Sigmoid colon (tissue), 7 donors: Measurements from ENCODE around the gene PTPN6. TPM values are rescaled to one million over a fixed set of nuclear protein-coding genes. Genes with fewer than 3 reads are reported as not detected.

Experiments used
- DNase-seq: peaks from one replicate; pipeline ENCODE4 v3.0.0-alpha.2; 2019
- H3K27ac ChIP-seq, 4 donors: fragments of 200-600 bp; sonication (generic); one replicate each; pipeline ENCODE4 v1.5.1; 2016 to 2019; ENCODE audit warnings: mild to moderate bottlenecking in 1 of 4
- H3K27me3 ChIP-seq, 3 donors: fragments of 200-600 bp; sonication (generic); one replicate each; pipeline ENCODE4 v1.5.1; 2019; ENCODE audit warnings: mild to moderate bottlenecking in 1 of 3
- H3K36me3 ChIP-seq, 4 donors: fragments of 200-600 bp; sonication (generic); one replicate each; pipeline ENCODE4 v1.5.1; 2016 to 2019
- H3K4me1 ChIP-seq, 4 donors: fragments of 200-600 bp; sonication (generic); one replicate each; pipeline ENCODE4 v1.5.1; 2017 to 2019
- H3K4me3 ChIP-seq, 4 donors: fragments of 200-600 bp; sonication (generic); one replicate each; pipeline ENCODE4 v1.5.1; 2017 to 2019; ENCODE audit warnings: mild to moderate bottlenecking in 2 of 4, moderate library complexity in 1 of 4
- H3K9me3 ChIP-seq, 4 donors: fragments of 200-600 bp in 3 of 4; sonication (generic) in 3 of 4; one replicate each; pipeline versions ENCODE4 v1.5.1 to v1.6.1; 2013 to 2019
- CTCF ChIP-seq, 4 experiments: fragments of 450-650 bp in 3 of 4; fragments of 200-600 bp in 1 of 4; IDR thresholded peaks; one replicate each; pipeline ENCODE4 v1.5.1; 2016 to 2019; ENCODE audit warnings: antibody characterized with exemption in 4 of 4, mild to moderate bottlenecking in 3 of 4, moderate library complexity in 2 of 4
- EP300 ChIP-seq, 4 donors: sonication (generic); formaldehyde crosslinking; IDR thresholded peaks; one replicate each; pipeline ENCODE4 v1.6.1; 2017; ENCODE audit warnings: antibody characterized with exemption in 4 of 4
- POLR2A ChIP-seq, 2 donors: fragments of 450-650 bp; IDR thresholded peaks; one replicate each; pipeline ENCODE4 v1.6.1; 2016; ENCODE audit warnings: antibody characterized with exemption in 2 of 2, mild to moderate bottlenecking in 2 of 2, moderate library complexity in 2 of 2
- POLR2AphosphoS5 ChIP-seq, 4 donors: sonication (generic); formaldehyde crosslinking; IDR thresholded peaks; one replicate each; pipeline ENCODE4 v1.6.1; 2017; ENCODE audit warnings: antibody characterized with exemption in 4 of 4
- WGBS, 2 donors: extraction: QIAGEN DNeasy Blood & Tissue Kit; methylation state at CpG; one replicate each; pipeline ENCODE4 v1.1.7; 2013; 5-methylcytosine and 5-hydroxymethylcytosine counted together
- intact Hi-C: fragments of 100-400 bp; cut with DNase I; formaldehyde crosslinking; loops from one replicate; pipeline ENCODE4 v1.15.1; 2023
- polyA plus RNA-seq, 3 donors: library from polyadenylated mRNA; stranded (reverse); fragments of 200-250 nt; gene quantifications; one replicate each; pipeline ENCODE4 v1.2.3, GENCODE V29; 2013
- total RNA-seq, 4 donors: library from RNA; depleted of rRNA; stranded (reverse); fragments of >200 nt; gene quantifications; one replicate each; pipeline ENCODE4 v1.1.0, GENCODE V29; 2016
- donor health status: healthy with polysubstance abuse.
- donor health status: Bipolar disorder and iron deficiency.
- donor health status: healthy.

The PTPN6 gene
- total and polyA plus RNA-seq, 7 donors: 5.3 to 92.4 (median 13.6) TPM

GRCh38 chr12:6965714-6966113, 14.6 kb downstream of the PTPN6 start:
- TF ChIP-seq POLR2A (IDR thresholded peaks at IDR 0.05): no peak
- no peak for TF ChIP-seq EP300 (IDR thresholded peaks at IDR 0.05)
- no peak for TF ChIP-seq CTCF (IDR thresholded peaks at IDR 0.05)
- TF ChIP-seq POLR2AphosphoS5 (IDR thresholded peaks at IDR 0.05): no peak
- no peak overlapping the region for H3K4me3 ChIP-seq
- H3K27ac ChIP-seq: peak overlapping the region; percentile 81 to 86 (median 82)
- DNase-seq: no peak
- 36 to 71% methylated on average over 4 of the region's 4 CpGs for WGBS, 2 donors
- intact Hi-C loops: loop anchor here (1.0 to 2.0 kb wide), 3 partner anchors 21 to 97 kb away; partner anchors contain the start of gene C12orf57
- no peaks in the 10 kb centered on the region for H3K9me3 ChIP-seq
- H3K36me3 ChIP-seq: peaks cover 32 to 40% (median 35%) of the 10 kb centered on the region in 4 donors
- H3K4me1 ChIP-seq: peaks cover 0 to 53% (median 43%) of the 10 kb centered on the region in 4 donors
- no peaks in the 10 kb centered on the region for H3K27me3 ChIP-seq

- H3K9me3 ChIP-seq: no peaks in the 10 kb centered on the region
- intact Hi-C loops: no loop called here
- no peak for TF ChIP-seq CTCF (IDR thresholded peaks at IDR 0.05)
- TF ChIP-seq EP300 (IDR thresholded peaks at IDR 0.05): no peak
- TF ChIP-seq POLR2A (IDR thresholded peaks at IDR 0.05): no peak
- TF ChIP-seq POLR2AphosphoS5 (IDR thresholded peaks at IDR 0.05): no peak
- no peaks in the 10 kb centered on the region for H3K27me3 ChIP-seq
- H3K4me3 ChIP-seq: no peak overlapping the region
- 46 to 73% methylated on average over 7 of the region's 7 CpGs for WGBS, 2 donors
- H3K36me3 ChIP-seq: peaks cover 32 to 40% (median 35%) of the 10 kb centered on the region in 4 donors
- H3K27ac ChIP-seq: no peak overlapping the region
- DNase-seq: no peak
- H3K4me1 ChIP-seq: peaks cover 0 to 49% (median 40%) of the 10 kb centered on the region in 4 donors
Observed at GRCh38 chr12:6966351-6966750, 15.2 kb downstream of the PTPN6 start.

GRCh38 chr12:6967651-6968100, 16.5 kb downstream of the PTPN6 start:
- DNase-seq: no peak
- Histone ChIP-seq H3K36me3 (peaks cover 32 to 40% (median 35%) of the 10 kb centered on the region in 4 donors), H3K4me3 (no peak overlapping the region), H3K4me1 (peaks cover 0 to 42% (median 34%) of the 10 kb centered on the region in 4 donors), H3K27ac (no peak overlapping the region), H3K27me3 (no peaks in the 10 kb centered on the region), H3K9me3 (no peaks in the 10 kb centered on the region)
- TF ChIP-seq CTCF (IDR thresholded peaks at IDR 0.05) (no peak), POLR2A (IDR thresholded peaks at IDR 0.05) (no peak), POLR2AphosphoS5 (IDR thresholded peaks at IDR 0.05) (no peak)
- intact Hi-C loops: no loop called here
- 54 to 82% methylated on average over 10 of the region's 10 CpGs for WGBS, 2 donors

GRCh38 chr12:6968426-6968825, 17.3 kb downstream of the PTPN6 start:
- H3K36me3 ChIP-seq: peaks cover 32 to 40% (median 35%) of the 10 kb centered on the region in 4 donors
- DNase-seq: no peak
- no peaks in the 10 kb centered on the region for H3K9me3 ChIP-seq
- H3K4me3 ChIP-seq: no peak overlapping the region
- H3K27me3 ChIP-seq: no peaks in the 10 kb centered on the region
- 62 to 89% methylated on average over 9 of the region's 9 CpGs for WGBS, 2 donors
- TF ChIP-seq POLR2A (IDR thresholded peaks at IDR 0.05) (no peak), EP300 (IDR thresholded peaks at IDR 0.05) (no peak)
- H3K4me1 ChIP-seq: peaks cover 0 to 40% (median 33%) of the 10 kb centered on the region in 4 donors
- H3K27ac ChIP-seq: peak overlapping the region in 1 of 4 donors; percentile 7
- intact Hi-C loops: no loop called here

GRCh38 chr12:6970096-6970527, 19.0 kb downstream of the PTPN6 start:
- no peak for DNase-seq
- peaks cover 0 to 35% (median 28%) of the 10 kb centered on the region in 4 donors for H3K4me1 ChIP-seq
- intact Hi-C loops: loop anchor here (2.0 kb wide), 2 partner anchors 49 to 139 kb away; partner anchors contain the start of genes C1RL and LPCAT3

More at GRCh38 chr12:6970096-6970527, 19.0 kb downstream of the PTPN6 start:
- TF ChIP-seq EP300 (IDR thresholded peaks at IDR 0.05) (no peak), CTCF (IDR thresholded peaks at IDR 0.05) (no peak), POLR2A (IDR thresholded peaks at IDR 0.05) (no peak)
- Histone ChIP-seq H3K36me3 (peaks cover 40 to 54% (median 48%) of the 10 kb centered on the region in 4 donors), H3K27me3 (no peaks in the 10 kb centered on the region), H3K27ac (peak overlapping the region; percentile 84 to 93 (median 91)), H3K9me3 (no peaks in the 10 kb centered on the region), H3K4me3 (peak overlapping the region; percentile 63 to 94 (median 82))
- 0 to 1% methylated on average over 31 of the region's 31 CpGs for WGBS, 2 donors
